ENCODE results near the gene RNU5B-1.

Gene RNU5B-1

DNA sequence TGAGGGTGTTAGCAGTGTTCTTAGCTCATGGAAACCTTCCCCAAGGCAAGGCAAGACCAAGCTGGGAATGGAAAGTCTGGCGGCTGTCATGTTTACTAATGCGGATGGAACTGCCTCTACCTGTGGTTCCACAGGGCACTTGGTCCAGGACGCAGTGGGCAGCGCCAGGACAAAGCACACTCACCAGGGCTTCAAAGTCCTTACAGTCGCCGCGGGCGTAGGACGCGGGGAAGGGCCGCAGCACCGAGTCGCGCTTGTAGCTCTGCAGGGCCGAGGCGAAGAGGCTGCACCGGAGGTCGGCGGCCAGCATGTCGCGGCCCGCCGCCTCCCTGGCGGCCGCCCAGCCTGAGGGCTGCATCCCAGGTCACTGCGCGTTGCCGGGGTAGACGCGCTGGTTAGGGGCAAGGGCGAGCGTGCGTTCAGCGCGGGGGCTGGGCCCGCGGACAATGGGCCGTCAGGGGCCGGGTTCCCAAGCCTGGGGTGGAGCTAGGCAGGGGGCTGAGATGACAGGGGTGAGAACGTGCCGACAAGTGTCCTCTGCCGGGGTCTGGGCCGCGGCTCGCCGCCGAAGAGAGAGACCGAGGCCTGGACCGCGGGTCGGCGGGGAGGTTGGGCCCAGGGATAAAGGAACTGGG, 18.3 kb upstream of the RNU5B-1 start:
- no peak for DNase-seq
- Histone ChIP-seq H3K36me3 (0 out of 2 replicates have a peak, but pooled peaks cover 3% of the 10 kb centered on the region), H3K27me3 (no peaks in the 10 kb centered on the region), H3K9me3 (no peaks in the 10 kb centered on the region), H3K4me3 (ENCODE audit: low read depth, low read length) (peak overlapping the region; percentile 74), H3K4me1 (peaks cover 11% of the 10 kb centered on the region; the same call in 1 of the 2 replicates)
- TF ChIP-seq, protein P1, sequence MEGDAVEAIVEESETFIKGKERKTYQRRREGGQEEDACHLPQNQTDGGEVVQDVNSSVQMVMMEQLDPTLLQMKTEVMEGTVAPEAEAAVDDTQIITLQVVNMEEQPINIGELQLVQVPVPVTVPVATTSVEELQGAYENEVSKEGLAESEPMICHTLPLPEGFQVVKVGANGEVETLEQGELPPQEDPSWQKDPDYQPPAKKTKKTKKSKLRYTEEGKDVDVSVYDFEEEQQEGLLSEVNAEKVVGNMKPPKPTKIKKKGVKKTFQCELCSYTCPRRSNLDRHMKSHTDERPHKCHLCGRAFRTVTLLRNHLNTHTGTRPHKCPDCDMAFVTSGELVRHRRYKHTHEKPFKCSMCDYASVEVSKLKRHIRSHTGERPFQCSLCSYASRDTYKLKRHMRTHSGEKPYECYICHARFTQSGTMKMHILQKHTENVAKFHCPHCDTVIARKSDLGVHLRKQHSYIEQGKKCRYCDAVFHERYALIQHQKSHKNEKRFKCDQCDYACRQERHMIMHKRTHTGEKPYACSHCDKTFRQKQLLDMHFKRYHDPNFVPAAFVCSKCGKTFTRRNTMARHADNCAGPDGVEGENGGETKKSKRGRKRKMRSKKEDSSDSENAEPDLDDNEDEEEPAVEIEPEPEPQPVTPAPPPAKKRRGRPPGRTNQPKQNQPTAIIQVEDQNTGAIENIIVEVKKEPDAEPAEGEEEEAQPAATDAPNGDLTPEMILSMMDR (IDR thresholded peaks at IDR 0.05; ENCODE audit: low read depth, low read length) = no peak

DNA sequence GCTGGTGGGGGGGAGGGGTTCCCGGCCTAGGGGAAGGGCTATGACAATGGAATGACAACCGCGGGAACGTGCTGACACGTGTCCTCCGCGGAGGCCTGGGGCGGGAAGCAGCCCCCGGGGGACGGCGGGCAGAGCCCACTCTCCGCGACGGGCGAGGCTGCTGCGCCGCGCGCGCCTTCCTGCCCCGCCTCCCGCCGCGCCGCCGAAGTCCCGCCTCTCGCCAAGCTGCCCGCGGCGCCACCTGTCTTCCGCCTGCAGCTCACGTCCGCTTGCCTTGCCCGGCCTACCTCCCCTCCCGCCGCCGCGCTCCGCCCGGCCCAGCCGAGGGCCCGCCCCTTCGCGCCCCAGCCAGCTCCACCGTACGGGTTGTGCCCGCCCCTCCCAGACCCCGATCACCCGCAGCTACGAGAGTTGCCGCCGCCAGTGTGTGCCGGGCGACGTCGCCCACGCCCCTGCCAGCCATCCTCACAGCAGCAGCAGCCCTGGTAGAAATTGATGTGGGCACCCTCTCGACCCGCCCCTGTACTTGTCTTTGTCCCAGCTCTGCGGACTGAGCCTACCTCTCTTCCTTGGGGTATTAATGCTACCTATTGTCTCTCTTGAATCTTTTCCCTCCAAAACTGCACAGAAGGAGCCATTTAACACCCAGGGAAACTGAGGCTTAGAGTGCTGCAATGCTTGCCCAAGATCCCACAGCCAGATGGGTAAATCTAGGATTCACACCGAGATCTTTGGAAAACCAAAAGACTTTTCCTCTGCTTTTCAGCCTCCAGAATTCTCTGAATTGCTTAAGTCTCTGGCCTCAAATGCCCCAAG, 17.6 kb upstream of the RNU5B-1 start, which contains the start of gene PARP16:
PARP16 (minus strand) TSS at position 180 of the 816 bp plus-strand sequence. CDS start 457 bp downstream, outside the sequence.
- Histone ChIP-seq H3K36me3 (0 out of 2 replicates have a peak, but pooled peaks cover 3% of the 10 kb centered on the region), H3K9me3 (no peaks in the 10 kb centered on the region), H3K4me1 (peaks cover 11% of the 10 kb centered on the region; the same call in 1 of the 2 replicates), H3K4me3 (ENCODE audit: low read depth, low read length) (peak within 1 kb of the TSS; percentile 74), H3K27me3 (no peaks in the 10 kb centered on the region)
- TF ChIP-seq, protein P1 (IDR thresholded peaks at IDR 0.05; ENCODE audit: low read depth, low read length) = peak; percentile 20; the same call in 1 of the 2 replicates
- DNase-seq = peak; percentile 97

DNA sequence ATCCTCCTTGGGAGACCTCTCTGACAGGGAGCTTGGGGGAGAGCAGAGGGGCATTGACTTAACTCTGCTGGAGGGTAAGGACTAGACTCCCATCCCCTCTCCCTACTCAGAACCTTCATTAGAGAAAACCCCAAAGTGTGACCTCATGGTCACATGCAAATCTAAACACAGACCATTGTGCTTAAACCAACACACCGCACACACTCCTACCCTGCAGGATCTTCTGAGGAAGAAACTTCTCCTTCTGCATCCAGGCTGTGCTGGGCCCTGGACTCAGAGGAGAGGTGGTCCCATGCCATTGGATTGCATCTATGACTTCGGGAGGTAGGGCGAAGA, 17.0 kb upstream of the RNU5B-1 start:
- no peak for DNase-seq
- Histone ChIP-seq H3K27me3 (no peaks in the 10 kb centered on the region), H3K36me3 (0 out of 2 replicates have a peak, but pooled peaks cover 3% of the 10 kb centered on the region), H3K4me3 (ENCODE audit: low read depth, low read length) (no peak overlapping the region), H3K9me3 (no peaks in the 10 kb centered on the region), H3K4me1 (peaks cover 11% of the 10 kb centered on the region; the same call in 1 of the 2 replicates)
- TF ChIP-seq, protein P1 (IDR thresholded peaks at IDR 0.05; ENCODE audit: low read depth, low read length) = no peak

DNA sequence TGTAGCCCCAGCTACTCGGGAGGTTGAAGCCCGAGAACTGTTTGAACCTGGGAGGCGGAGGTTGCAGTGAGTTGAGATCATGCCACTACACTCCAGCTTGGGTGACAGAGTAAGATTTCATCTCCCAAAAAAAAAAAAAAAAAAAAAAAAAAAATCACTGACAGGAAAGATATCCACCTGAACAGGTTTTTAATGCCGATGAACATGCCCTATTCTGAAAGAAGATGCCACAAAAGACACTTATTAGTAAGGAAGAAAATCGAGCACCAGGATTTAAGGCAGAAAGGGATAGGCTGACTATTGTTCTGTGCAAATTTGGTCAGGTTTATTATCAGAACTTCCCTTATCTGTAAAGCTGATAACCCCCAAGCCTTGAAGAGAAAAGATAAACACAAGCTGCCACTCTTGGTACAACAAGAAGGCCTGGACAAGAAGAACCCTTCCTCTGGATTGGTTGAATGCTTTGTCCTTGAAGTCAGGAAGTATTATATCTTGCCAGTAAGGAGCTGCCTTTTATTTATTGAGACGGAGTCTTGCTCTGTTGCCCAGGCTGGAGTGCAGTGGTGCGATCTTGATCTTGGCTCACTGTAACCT, 15.1 kb upstream of the RNU5B-1 start:
- H3K4me3 ChIP-seq (ENCODE audit: low read depth, low read length) = no peak overlapping the region
- TF ChIP-seq, protein P1 (IDR thresholded peaks at IDR 0.05; ENCODE audit: low read depth, low read length) = no peak
- DNase-seq = no peak
- peaks cover 11% of the 10 kb centered on the region; the same call in 1 of the 2 replicates for H3K4me1 ChIP-seq
- H3K27me3 ChIP-seq = no peaks in the 10 kb centered on the region
- H3K9me3 ChIP-seq = no peaks in the 10 kb centered on the region
- H3K36me3 ChIP-seq = no peaks in the 10 kb centered on the region

DNA sequence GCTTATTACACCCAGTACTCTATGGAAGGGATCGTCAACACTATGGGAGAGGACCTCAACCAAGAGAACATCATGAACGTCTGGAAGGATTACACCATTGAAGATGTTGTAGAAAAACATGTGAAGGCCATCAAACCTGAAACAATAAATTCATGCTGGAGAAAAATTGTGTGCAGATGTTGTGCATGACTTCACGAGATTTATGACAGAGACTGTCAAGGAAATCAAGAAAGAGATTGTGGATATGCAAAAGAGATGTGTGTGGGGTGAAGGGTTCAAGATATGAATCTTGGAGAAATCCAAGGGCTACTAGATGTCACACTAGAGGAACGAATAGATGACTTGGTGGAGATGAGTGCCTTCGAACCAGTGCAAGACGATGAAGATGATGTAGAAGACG, 14.2 kb upstream of the RNU5B-1 start:
- Histone ChIP-seq H3K4me3 (ENCODE audit: low read depth, low read length) (no peak overlapping the region), H3K36me3 (no peaks in the 10 kb centered on the region), H3K4me1 (peaks cover 10% of the 10 kb centered on the region; the same call in 1 of the 2 replicates), H3K9me3 (no peaks in the 10 kb centered on the region), H3K27me3 (no peaks in the 10 kb centered on the region)
- no peak for DNase-seq
- TF ChIP-seq, protein P1 (IDR thresholded peaks at IDR 0.05; ENCODE audit: low read depth, low read length) = no peak
